ENCODE measurements around the gene ZMYND15.

DNA sequence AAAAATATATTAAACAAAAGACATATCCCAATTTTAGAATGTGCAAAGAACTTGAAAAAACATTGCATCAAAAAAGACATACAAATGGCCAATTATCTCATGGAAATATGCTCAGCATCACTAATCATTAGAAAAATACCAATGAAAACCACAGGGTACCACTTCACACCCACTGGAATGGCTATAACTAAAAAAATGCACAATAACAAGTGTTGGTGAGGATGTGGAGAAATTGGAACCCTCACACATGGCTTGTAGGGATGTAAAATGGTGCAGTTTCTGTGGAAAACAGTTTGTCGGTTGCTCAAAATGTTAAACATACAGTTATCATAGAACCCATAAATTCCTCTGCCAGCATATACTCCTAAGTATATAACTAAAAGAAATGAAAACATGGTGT, 55.5 kb downstream of the ZMYND15 start:
- TF ChIP-seq NR2F6 (IDR thresholded peaks at IDR 0.05): no peak
- TF ChIP-seq NR2F6 (CRISPR knock-in tag; IDR thresholded peaks at IDR 0.05): no peak
- TF ChIP-seq, protein P1, sequence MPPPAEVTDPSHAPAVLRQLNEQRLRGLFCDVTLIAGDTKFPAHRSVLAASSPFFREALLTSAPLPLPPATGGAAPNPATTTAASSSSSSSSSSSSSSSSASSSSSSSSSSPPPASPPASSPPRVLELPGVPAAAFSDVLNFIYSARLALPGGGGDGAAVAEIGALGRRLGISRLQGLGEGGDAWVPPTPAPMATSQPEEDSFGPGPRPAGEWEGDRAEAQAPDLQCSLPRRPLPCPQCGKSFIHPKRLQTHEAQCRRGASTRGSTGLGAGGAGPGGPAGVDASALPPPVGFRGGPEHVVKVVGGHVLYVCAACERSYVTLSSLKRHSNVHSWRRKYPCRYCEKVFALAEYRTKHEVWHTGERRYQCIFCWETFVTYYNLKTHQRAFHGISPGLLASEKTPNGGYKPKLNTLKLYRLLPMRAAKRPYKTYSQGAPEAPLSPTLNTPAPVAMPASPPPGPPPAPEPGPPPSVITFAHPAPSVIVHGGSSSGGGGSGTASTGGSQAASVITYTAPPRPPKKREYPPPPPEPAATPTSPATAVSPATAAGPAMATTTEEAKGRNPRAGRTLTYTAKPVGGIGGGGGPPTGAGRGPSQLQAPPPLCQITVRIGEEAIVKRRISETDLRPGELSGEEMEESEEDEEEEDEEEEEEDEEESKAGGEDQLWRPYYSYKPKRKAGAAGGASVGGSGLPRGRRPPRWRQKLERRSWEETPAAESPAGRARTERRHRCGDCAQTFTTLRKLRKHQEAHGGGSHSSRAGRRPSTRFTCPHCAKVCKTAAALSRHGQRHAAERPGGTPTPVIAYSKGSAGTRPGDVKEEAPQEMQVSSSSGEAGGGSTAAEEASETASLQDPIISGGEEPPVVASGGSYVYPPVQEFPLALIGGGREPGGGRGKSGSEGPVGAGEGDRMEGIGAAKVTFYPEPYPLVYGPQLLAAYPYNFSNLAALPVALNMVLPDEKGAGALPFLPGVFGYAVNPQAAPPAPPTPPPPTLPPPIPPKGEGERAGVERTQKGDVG (CRISPR knock-in tag; IDR thresholded peaks at IDR 0.05; ENCODE audit: borderline replicate concordance): no peak
- TF ChIP-seq EZH2 (conservative IDR thresholded peaks at IDR 0.05; ENCODE audit: low read depth, low read length): no peak
- TF ChIP-seq PITX1 (CRISPR knock-in tag; IDR thresholded peaks at IDR 0.05): no peak
- TF ChIP-seq, protein P2, sequence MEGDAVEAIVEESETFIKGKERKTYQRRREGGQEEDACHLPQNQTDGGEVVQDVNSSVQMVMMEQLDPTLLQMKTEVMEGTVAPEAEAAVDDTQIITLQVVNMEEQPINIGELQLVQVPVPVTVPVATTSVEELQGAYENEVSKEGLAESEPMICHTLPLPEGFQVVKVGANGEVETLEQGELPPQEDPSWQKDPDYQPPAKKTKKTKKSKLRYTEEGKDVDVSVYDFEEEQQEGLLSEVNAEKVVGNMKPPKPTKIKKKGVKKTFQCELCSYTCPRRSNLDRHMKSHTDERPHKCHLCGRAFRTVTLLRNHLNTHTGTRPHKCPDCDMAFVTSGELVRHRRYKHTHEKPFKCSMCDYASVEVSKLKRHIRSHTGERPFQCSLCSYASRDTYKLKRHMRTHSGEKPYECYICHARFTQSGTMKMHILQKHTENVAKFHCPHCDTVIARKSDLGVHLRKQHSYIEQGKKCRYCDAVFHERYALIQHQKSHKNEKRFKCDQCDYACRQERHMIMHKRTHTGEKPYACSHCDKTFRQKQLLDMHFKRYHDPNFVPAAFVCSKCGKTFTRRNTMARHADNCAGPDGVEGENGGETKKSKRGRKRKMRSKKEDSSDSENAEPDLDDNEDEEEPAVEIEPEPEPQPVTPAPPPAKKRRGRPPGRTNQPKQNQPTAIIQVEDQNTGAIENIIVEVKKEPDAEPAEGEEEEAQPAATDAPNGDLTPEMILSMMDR (CRISPR knock-in tag; IDR thresholded peaks at IDR 0.05): no peak
- no peak for TF ChIP-seq TEAD2 (CRISPR knock-in tag; IDR thresholded peaks at IDR 0.05)
- TF ChIP-seq SRSF1 (optimal IDR thresholded peaks at IDR 0.05; ENCODE audit: low read depth, low read length): no peak
- TF ChIP-seq SP2 (CRISPR knock-in tag; IDR thresholded peaks at IDR 0.05): no peak
- TF ChIP-seq, protein P3, sequence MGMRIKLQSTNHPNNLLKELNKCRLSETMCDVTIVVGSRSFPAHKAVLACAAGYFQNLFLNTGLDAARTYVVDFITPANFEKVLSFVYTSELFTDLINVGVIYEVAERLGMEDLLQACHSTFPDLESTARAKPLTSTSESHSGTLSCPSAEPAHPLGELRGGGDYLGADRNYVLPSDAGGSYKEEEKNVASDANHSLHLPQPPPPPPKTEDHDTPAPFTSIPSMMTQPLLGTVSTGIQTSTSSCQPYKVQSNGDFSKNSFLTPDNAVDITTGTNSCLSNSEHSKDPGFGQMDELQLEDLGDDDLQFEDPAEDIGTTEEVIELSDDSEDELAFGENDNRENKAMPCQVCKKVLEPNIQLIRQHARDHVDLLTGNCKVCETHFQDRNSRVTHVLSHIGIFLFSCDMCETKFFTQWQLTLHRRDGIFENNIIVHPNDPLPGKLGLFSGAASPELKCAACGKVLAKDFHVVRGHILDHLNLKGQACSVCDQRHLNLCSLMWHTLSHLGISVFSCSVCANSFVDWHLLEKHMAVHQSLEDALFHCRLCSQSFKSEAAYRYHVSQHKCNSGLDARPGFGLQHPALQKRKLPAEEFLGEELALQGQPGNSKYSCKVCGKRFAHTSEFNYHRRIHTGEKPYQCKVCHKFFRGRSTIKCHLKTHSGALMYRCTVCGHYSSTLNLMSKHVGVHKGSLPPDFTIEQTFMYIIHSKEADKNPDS (CRISPR knock-in tag; IDR thresholded peaks at IDR 0.05): no peak
- TF ChIP-seq, protein P4, sequence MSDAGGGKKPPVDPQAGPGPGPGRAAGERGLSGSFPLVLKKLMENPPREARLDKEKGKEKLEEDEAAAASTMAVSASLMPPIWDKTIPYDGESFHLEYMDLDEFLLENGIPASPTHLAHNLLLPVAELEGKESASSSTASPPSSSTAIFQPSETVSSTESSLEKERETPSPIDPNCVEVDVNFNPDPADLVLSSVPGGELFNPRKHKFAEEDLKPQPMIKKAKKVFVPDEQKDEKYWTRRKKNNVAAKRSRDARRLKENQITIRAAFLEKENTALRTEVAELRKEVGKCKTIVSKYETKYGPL (CRISPR knock-in tag; IDR thresholded peaks at IDR 0.05): no peak
